Astrocyte of the spinal cord (primary cell): ENCODE measurements around the gene ZNF783.
"Not testable (repeated sequence)": the region's sequence is repeated elsewhere in the genome, so short reads cannot be mapped to it uniquely, and the experiment has no call there.

Experiments
- DNase-seq: peaks from one replicate; pipeline ENCODE4 v3.0.0; 2011; ENCODE audit warnings: low read depth, low spot score
- H3K4me3 ChIP-seq: 2 replicates; pipeline ENCODE4 v1.5.1; 2011; ENCODE audit warnings: low read depth, mild to moderate bottlenecking, low read length, moderate library complexity
- in situ Hi-C: cut with HindIII; loops from 2 replicates; pipeline ENCODE4 v1.10.0; 2017; ENCODE audit warnings: low sequenced_read_pairs
- TF ChIP-seq, protein P1 (sequence below): IDR thresholded peaks from 2 replicates; pipeline ENCODE4 v1.5.1; 2012; ENCODE audit warnings: low read depth, mild to moderate bottlenecking, low read length, inconsistent platforms

ZNF783 gene

DNA sequence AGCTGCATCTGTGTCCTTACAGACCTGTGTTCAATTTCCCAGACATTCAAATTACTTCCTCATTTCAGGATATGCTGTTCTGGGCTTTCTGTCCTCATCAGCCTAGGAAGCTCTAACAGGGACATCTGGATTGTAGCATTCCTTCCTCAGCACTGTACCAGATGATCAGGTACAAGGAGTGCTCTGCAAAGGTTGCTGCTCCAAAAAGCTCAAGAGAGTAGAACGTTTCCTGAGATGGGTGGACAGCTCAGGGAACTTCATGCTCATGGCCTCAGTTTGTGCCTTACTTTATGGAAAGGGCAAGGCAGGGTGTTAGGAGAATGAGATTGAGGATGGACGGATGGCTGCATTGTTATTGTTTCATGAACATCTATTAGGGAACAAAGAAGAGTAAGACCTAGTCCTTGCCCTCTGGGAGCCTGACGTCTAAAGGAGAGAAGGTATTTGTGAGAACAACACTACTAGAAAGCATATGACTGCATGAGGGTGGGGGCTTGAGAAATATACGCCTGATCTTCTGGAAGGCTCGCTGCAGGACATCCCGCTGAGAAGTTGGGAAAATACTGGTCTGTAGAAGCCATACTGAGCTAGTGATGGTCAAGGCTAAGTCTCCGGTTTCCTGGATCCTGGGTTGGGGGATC lies 33.0 kb upstream of the ZNF783 start:
- H3K4me3 ChIP-seq, result no peak overlapping the region
- TF ChIP-seq, protein P1, sequence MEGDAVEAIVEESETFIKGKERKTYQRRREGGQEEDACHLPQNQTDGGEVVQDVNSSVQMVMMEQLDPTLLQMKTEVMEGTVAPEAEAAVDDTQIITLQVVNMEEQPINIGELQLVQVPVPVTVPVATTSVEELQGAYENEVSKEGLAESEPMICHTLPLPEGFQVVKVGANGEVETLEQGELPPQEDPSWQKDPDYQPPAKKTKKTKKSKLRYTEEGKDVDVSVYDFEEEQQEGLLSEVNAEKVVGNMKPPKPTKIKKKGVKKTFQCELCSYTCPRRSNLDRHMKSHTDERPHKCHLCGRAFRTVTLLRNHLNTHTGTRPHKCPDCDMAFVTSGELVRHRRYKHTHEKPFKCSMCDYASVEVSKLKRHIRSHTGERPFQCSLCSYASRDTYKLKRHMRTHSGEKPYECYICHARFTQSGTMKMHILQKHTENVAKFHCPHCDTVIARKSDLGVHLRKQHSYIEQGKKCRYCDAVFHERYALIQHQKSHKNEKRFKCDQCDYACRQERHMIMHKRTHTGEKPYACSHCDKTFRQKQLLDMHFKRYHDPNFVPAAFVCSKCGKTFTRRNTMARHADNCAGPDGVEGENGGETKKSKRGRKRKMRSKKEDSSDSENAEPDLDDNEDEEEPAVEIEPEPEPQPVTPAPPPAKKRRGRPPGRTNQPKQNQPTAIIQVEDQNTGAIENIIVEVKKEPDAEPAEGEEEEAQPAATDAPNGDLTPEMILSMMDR, result no peak
- in situ Hi-C loops, result no loop called here
- no peak for DNase-seq

DNA sequence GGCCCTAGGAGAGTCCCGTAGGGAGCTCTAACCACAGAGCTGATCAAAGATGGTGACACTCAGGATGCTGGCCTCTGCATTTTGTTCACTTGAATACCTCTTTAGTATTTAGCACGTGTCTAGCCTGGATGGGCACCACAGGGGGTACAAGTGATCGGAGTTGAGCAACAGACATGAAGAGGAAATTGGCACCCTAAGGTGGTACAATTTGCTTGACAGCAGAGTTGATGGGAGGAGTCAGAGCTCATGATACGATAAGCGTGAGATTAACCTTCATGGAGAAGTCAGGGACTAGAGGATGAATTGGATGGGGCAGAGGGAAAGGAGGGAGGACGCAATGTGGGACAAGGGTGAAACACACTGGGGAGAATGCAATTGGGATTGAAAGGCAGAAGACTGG lies 32.5 kb upstream of the ZNF783 start:
- in situ Hi-C loops, result no loop called here
- TF ChIP-seq, protein P1, result no peak
- DNase-seq, result no peak
- no peak overlapping the region for H3K4me3 ChIP-seq

DNA sequence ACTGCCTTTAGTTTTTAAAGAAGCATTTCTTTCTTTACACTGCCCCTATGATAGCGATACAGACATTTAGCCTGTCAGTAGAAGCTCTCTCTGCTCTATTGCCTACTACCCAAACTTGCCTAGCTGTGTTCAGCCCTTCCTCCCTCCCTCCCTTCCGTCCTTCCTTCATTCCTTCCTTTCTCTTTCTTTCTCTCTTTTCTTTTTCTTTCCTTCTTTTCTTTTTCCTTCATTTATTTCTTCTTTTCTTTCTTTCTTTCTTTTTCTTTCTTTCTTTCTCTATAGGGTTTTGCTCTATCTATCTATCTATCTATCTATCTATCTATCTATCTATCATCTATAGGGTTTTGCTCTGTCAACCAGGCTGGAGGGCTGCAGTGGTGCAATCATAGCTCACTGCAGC lies 29.6 kb upstream of the ZNF783 start:
- in situ Hi-C loops, result no loop called here
- no peak for DNase-seq
- TF ChIP-seq, protein P1, result no peak
- H3K4me3 ChIP-seq, result no peak overlapping the region

DNA sequence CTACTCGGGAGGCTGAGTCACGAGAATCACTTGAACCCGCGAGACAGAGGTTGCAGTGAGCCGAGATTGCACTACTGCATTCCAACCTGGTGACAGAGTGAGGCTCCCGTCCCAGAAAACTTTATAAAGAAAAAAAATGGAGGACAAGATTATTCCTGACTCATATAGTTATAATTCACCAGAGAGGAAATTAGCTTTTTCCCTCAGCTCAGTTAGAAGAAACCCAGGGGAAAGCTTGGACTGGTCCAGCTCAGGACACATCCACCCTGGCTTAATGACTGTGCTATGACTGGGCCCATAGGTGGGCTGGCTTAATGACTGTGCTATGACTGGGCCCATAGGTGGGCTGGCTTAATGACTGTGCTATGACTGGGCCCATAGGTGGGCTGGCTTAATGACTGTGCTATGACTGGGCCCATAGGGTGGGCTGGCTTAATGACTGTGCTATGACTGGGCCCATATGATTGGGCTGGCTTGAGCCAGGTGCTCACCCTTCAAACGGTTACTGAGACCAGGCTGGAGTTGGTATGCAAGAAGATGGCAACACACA lies 28.3 kb upstream of the ZNF783 start:
- H3K4me3 ChIP-seq, in situ Hi-C loops: not testable (repeated sequence)
- peak; percentile 91 for DNase-seq

DNA sequence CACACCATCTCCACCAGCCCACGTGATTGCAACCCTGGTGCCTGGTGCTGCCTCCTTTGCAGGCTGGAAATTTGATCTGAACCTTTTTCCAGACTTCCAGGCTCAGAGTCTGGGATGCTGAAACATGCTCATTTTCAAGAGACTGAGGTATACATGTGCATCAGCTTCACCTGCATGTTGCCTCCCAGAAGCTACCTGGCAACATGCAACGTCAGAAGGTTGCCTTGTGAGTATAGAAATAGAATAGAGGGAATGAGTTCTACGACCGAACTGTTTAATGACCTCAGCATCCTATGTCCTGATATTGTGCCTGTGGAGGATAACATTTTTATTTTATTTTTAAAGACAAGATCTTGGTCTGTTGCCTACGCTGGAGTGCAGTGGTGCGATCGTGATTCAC lies 24.5 kb upstream of the ZNF783 start:
- in situ Hi-C loops, result no loop called here
- TF ChIP-seq, protein P1, result no peak
- no peak overlapping the region for H3K4me3 ChIP-seq
- DNase-seq, result no peak

- TF ChIP-seq, protein P1, result no peak
- in situ Hi-C loops, result no loop called here
- DNase-seq, result no peak
- no peak overlapping the region for H3K4me3 ChIP-seq
Measured at GRCh38 chr7:149238051-149238450, 23.9 kb upstream of the ZNF783 start.

DNA sequence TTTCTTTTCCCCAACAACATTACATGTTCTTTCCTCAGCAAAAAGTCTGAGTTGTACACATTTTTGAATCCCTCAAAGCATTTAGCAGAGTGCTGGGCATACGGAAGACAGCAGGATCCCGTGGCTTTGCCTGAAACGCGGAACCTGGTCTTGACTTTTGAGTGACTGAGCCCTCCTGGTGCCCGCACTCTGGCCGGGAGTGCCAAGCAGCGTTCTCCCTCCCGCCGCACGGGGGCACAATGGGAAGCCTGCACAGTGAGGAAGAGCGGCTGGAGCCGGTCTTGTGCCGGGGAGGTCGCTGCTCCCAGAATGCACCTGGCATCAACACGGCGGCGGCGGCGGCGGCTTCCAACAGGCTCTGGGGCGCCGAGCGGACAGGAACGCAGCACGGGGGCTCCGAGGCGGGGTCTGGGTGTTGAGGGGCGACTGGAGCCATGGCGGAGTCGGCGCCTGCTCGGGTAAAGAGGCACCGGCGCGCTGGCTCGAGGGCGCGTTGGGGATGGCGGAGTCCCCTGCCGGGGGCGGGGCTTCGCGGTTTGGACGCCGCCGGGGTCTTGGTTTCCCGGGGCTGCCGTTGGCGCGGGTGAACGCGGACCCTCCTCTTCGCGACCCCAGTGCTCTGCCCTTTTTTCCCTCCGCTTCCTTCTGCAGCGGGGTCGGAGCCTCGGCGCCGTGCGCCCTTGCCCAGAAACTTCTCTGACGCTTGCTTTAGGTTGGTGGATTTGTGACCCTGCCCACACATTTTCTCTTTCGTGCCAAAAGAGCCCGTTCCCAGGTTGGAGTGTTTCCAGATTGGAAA lies 22.5 kb upstream of the ZNF783 start, which contains the start of gene ZNF212:
TSS of gene ZNF212 (plus strand) at position 307 of the 799 bp plus-strand sequence. CDS start at position 435, 128 bp downstream.
- in situ Hi-C loops, result no loop called here
- TF ChIP-seq, protein P1, result peak; percentile 94
- peak; percentile 90 for DNase-seq
- peak within 1 kb of the TSS; percentile 63 for H3K4me3 ChIP-seq
